H9 (cell line): ENCODE results near the gene LOXHD1. TPM values are rescaled to one million over a fixed set of nuclear protein-coding genes. Genes with fewer than 3 reads are reported as not detected.

Source experiments
- DNase-seq: peaks from one replicate; pipeline ENCODE4 v3.0.0-alpha.2; 2017
- H2AFZ ChIP-seq: one replicate; pipeline ENCODE4 v1.6.1; 2013; ENCODE audit warnings: mild to moderate bottlenecking, low read length, control low read depth, moderate library complexity
- H2AK5ac ChIP-seq: 2 replicates; pipeline ENCODE4 v1.6.1; 2013; ENCODE audit warnings: low read length, control low read depth, mixed read lengths; ENCODE audit not compliant: insufficient read length
- H2BK120ac ChIP-seq: one replicate; pipeline ENCODE4 v1.6.1; 2013; ENCODE audit warnings: low read depth, mild to moderate bottlenecking, low read length, control low read depth, inconsistent platforms; ENCODE audit not compliant: poor library complexity, severe bottlenecking
- H2BK12ac ChIP-seq: 2 replicates; pipeline ENCODE4 v1.6.1; 2013; ENCODE audit warnings: low read length, control low read depth, mixed read lengths, low read depth; ENCODE audit not compliant: insufficient read length
- H2BK15ac ChIP-seq: 2 replicates; pipeline ENCODE4 v1.6.1; 2013; ENCODE audit warnings: low read depth, low read length, control low read depth
- H2BK20ac ChIP-seq: one replicate; pipeline ENCODE4 v1.6.1; 2013; ENCODE audit warnings: low read depth, mild to moderate bottlenecking, low read length, control low read depth, inconsistent platforms; ENCODE audit not compliant: poor library complexity, severe bottlenecking
- H2BK5ac ChIP-seq: 2 replicates; pipeline ENCODE4 v1.6.1; 2013; ENCODE audit warnings: low read length, control low read depth, mixed read lengths; ENCODE audit not compliant: insufficient read length
- H3K14ac ChIP-seq: 2 replicates; pipeline ENCODE4 v1.6.1; 2013; ENCODE audit warnings: low read length, control low read depth; ENCODE audit not compliant: insufficient read depth
- H3K18ac ChIP-seq: 2 replicates; pipeline ENCODE4 v1.6.1; 2013; ENCODE audit warnings: low read depth, mild to moderate bottlenecking, mixed read lengths, low read length, control low read depth; ENCODE audit not compliant: insufficient read length
- H3K23ac ChIP-seq: 2 replicates; pipeline ENCODE4 v1.6.1; 2013; ENCODE audit warnings: low read length, control low read depth, mixed read lengths, low read depth; ENCODE audit not compliant: insufficient read length
- H3K23me2 ChIP-seq: 2 replicates; pipeline ENCODE4 v1.6.1; 2013; ENCODE audit warnings: low read depth, mild to moderate bottlenecking, mixed read lengths, low read length, control low read depth; ENCODE audit not compliant: insufficient read length, poor library complexity, severe bottlenecking
- H3K27ac ChIP-seq: 2 replicates; pipeline ENCODE4 v1.5.1; 2013; ENCODE audit warnings: low read length, control low read depth, mixed read lengths, low read depth; ENCODE audit not compliant: insufficient read length
- H3K27me3 ChIP-seq: 2 replicates; pipeline ENCODE4 v1.6.1; 2013; ENCODE audit warnings: low read length, control low read depth, inconsistent platforms; ENCODE audit not compliant: insufficient read depth
- H3K4ac ChIP-seq: 2 replicates; pipeline ENCODE4 v1.6.1; 2013; ENCODE audit warnings: low read depth, mild to moderate bottlenecking, control low read depth, inconsistent platforms, low read length, moderate library complexity
- H3K4me1 ChIP-seq: 2 replicates; pipeline ENCODE4 v1.6.1; 2013; ENCODE audit warnings: low read length, control low read depth, inconsistent platforms; ENCODE audit not compliant: insufficient read depth
- H3K4me2 ChIP-seq: 2 replicates; pipeline ENCODE4 v1.6.1; 2013; ENCODE audit warnings: low read length, control low read depth, mixed read lengths; ENCODE audit not compliant: insufficient read length, insufficient read depth
- H3K56ac ChIP-seq: 2 replicates; pipeline ENCODE4 v1.6.1; 2013; ENCODE audit warnings: low read depth, mild to moderate bottlenecking, mixed read lengths, low read length, control low read depth; ENCODE audit not compliant: insufficient read length
- H3K79me1 ChIP-seq: 2 replicates; pipeline ENCODE4 v1.6.1; 2013; ENCODE audit warnings: low read depth, mild to moderate bottlenecking, moderate library complexity, low read length, control low read depth, inconsistent platforms; ENCODE audit not compliant: insufficient read depth, poor library complexity, severe bottlenecking
- H3K79me2 ChIP-seq: 2 replicates; pipeline ENCODE4 v1.6.1; 2013; ENCODE audit warnings: low read length, control low read depth, inconsistent platforms; ENCODE audit not compliant: insufficient read depth
- H3K9ac ChIP-seq: 2 replicates; pipeline ENCODE4 v1.6.1; 2013; ENCODE audit warnings: low read length, control low read depth, mixed read lengths; ENCODE audit not compliant: insufficient read length; ENCODE audit errors: extremely low read depth
- H3K9me3 ChIP-seq: one replicate; pipeline ENCODE4 v1.6.1; 2013; ENCODE audit warnings: low read depth, low read length, inconsistent platforms; ENCODE audit not compliant: control insufficient read depth
- H3T11ph ChIP-seq: one replicate; pipeline ENCODE4 v1.6.1; 2013; ENCODE audit warnings: mild to moderate bottlenecking, low read length, control low read depth, inconsistent platforms
- H4K20me1 ChIP-seq: one replicate; pipeline ENCODE4 v1.6.1; 2013; ENCODE audit not compliant: control insufficient read depth, insufficient read length, insufficient read depth
- H4K5ac ChIP-seq: 2 replicates; pipeline ENCODE4 v1.6.1; 2013; ENCODE audit warnings: low read depth, mild to moderate bottlenecking, mixed read lengths, low read length, control low read depth; ENCODE audit not compliant: insufficient read length
- H4K8ac ChIP-seq: replicated peaks from 2 replicates; pipeline ENCODE4 v1.6.1; 2013; ENCODE audit warnings: low read length, control low read depth, mixed read lengths, low read depth; ENCODE audit not compliant: insufficient read length
- H4K91ac ChIP-seq: 2 replicates; pipeline ENCODE4 v1.6.1; 2013; ENCODE audit warnings: low read depth, mild to moderate bottlenecking, moderate library complexity, mixed read lengths, low read length, control low read depth; ENCODE audit not compliant: insufficient read length
- H3K27ac Mint-ChIP-seq, 3 experiments: 2 replicates in 2 of 3; 3 replicates in 1 of 3; pipeline ENCODE4 v1.8.0; 2020 to 2021; ENCODE audit warnings: mixed read lengths in 3 of 3, mild to moderate bottlenecking in 1 of 3, moderate library complexity in 1 of 3
- H3K27me3 Mint-ChIP-seq: 2 replicates; pipeline ENCODE4 v1.8.0; 2021; ENCODE audit warnings: low read depth, mild to moderate bottlenecking, moderate library complexity, mixed read lengths
- H3K36me3 Mint-ChIP-seq, 3 experiments: 2 replicates in 2 of 3; 3 replicates in 1 of 3; pipeline ENCODE4 v1.8.0; 2020 to 2021; ENCODE audit warnings: low read depth in 3 of 3, mixed read lengths in 3 of 3; ENCODE audit not compliant: insufficient read depth in 1 of 3
- H3K4me1 Mint-ChIP-seq, 2 experiments: 2 replicates each; pipeline ENCODE4 v1.8.0; 2020; ENCODE audit warnings: mixed read lengths in 2 of 2
- H3K4me3 Mint-ChIP-seq, 2 experiments: 2 replicates in 1 of 2; 3 replicates in 1 of 2; pipeline ENCODE4 v1.8.0; 2020 to 2021; ENCODE audit warnings: mild to moderate bottlenecking in 2 of 2, mixed read lengths in 2 of 2, moderate library complexity in 1 of 2
- H3K9me3 Mint-ChIP-seq, 2 experiments: 2 replicates in 1 of 2; 3 replicates in 1 of 2; pipeline ENCODE4 v1.8.0; 2020; ENCODE audit warnings: mild to moderate bottlenecking in 2 of 2, mixed read lengths in 2 of 2, moderate library complexity in 1 of 2
- CTCF ChIP-seq: fragments of 200-600 bp; sonication (generic); conservative IDR thresholded peaks from 3 replicates; pipeline ENCODE4 v1.8.0; 2021; ENCODE audit warnings: antibody characterized with exemption, mild to moderate bottlenecking
- WGBS: extraction: QIAGEN DNeasy Blood & Tissue Kit; methylation state at CpG from one replicate; pipeline ENCODE4 v1.1.7; 2013; ENCODE audit warnings: missing lambda C conversion rate, low lambda C conversion rate, mixed read lengths; ENCODE audit not compliant: insufficient read length; ENCODE audit errors: extremely low coverage; 5-methylcytosine and 5-hydroxymethylcytosine counted together
- total RNA-seq: library from RNA; stranded (reverse); gene quantifications from 2 replicates; pipeline ENCODE4 v1.2.1, GENCODE V29; 2021

The LOXHD1 gene
- total RNA-seq, 1 experiment from 2014 or later, result 0.07 TPM

DNA sequence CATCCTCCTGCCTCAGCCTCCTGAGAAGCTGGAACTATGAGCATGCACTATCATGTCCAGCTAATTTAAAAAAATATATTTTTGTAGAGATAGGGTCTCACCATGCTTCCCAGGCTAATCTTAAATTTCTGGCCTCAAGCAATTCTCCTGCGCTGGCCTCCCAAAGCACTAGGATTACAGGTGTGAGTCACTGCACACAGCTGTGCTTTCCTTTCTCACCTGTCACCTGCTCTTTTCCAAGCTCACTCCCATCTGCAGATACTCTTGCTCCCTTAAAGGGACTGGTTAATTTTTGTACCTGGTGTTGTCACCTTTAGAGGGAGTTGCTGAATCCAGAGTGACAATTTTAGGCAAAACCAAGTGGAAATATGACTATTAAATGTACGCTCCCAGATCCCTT is 178.2 kb downstream of the LOXHD1 start:
- H2AK5ac ChIP-seq, result no peak overlapping the region
- Mint-ChIP-seq H3K4me3 (no peak overlapping the region), H3K4me1 (peaks cover 17 to 18% of the 10 kb centered on the region in 2 experiments), H3K9me3 (no peaks in the 10 kb centered on the region; a peak in 2 of 5 replicates), H3K36me3 (no peaks in the 10 kb centered on the region; a peak in 1 of 7 replicates), H3K27ac (no peak overlapping the region), H3K27me3 (peaks cover 4% of the 10 kb centered on the region)
- no CpG with 5 or more reads among the region's 2 CpGs for WGBS
- no peaks in the 10 kb centered on the region for H3K27me3 ChIP-seq
- H4K5ac ChIP-seq, result no peak overlapping the region
- no peaks in the 10 kb centered on the region for H3K79me1 ChIP-seq
- no peak overlapping the region for H2BK12ac ChIP-seq
- H2BK15ac ChIP-seq, result no peak overlapping the region
- no peak overlapping the region for H3K4me2 ChIP-seq
- H3K4me1 ChIP-seq, result peaks cover 2% of the 10 kb centered on the region; the same call in 1 of the 2 replicates
- H3K23me2 ChIP-seq, result no peaks in the 10 kb centered on the region
- no peak overlapping the region for H3T11ph ChIP-seq
- H2BK5ac ChIP-seq, result no peak overlapping the region
- no peak overlapping the region for H2AFZ ChIP-seq
- H3K9ac ChIP-seq, result no peak overlapping the region
- no peak overlapping the region for H4K8ac ChIP-seq
- H3K4ac ChIP-seq, result no peak overlapping the region
- no peak overlapping the region for H3K14ac ChIP-seq
- no peak overlapping the region for H2BK120ac ChIP-seq
- H3K23ac ChIP-seq, result no peak overlapping the region
- H4K20me1 ChIP-seq, result no peaks in the 10 kb centered on the region
- H3K79me2 ChIP-seq, result no peaks in the 10 kb centered on the region
- H3K9me3 ChIP-seq, result no peaks in the 10 kb centered on the region
- H3K27ac ChIP-seq, result no peak overlapping the region
- no peak overlapping the region for H2BK20ac ChIP-seq
- H4K91ac ChIP-seq, result no peak overlapping the region
- no peak overlapping the region for H3K18ac ChIP-seq
- TF ChIP-seq CTCF, result no peak
- DNase-seq, result peak; percentile 8
- H3K56ac ChIP-seq, result no peak overlapping the region
